Activated CD8-positive, alpha-beta memory T cell treated with anti-CD3 and anti-CD28 coated beads, Interleukin-2, amount 50 U/mL, for 1 hour (primary cell): ENCODE data around the gene LMAN1L.

Experiments
- DNase-seq: peaks from one replicate; pipeline ENCODE4 v3.0.0-alpha.2; 2020; ENCODE audit errors: extremely low read depth

The LMAN1L gene

GRCh38 chr15:74857671-74858368 lies 45.2 kb downstream of the LMAN1L start:
- no peak for DNase-seq

GRCh38 chr15:74858369-74858740 lies 45.7 kb downstream of the LMAN1L start:
- no peak for DNase-seq

GRCh38 chr15:74863239-74864056 lies 50.8 kb downstream of the LMAN1L start:
- DNase-seq, result no peak

- DNase-seq, result no peak
Measured at GRCh38 chr15:74864296-74864695, 51.7 kb downstream of the LMAN1L start.

GRCh38 chr15:74865316-74865715 lies 52.7 kb downstream of the LMAN1L start:
- DNase-seq, result no peak

GRCh38 chr15:74866090-74866489 lies 53.5 kb downstream of the LMAN1L start:
- DNase-seq, result no peak

GRCh38 chr15:74867466-74868038 lies 54.9 kb downstream of the LMAN1L start:
- no peak for DNase-seq

- no peak for DNase-seq
Measured at GRCh38 chr15:74868059-74868458, 55.4 kb downstream of the LMAN1L start.

- DNase-seq, result no peak
Measured at GRCh38 chr15:74869372-74869725, 56.7 kb downstream of the LMAN1L start.

GRCh38 chr15:74869726-74870407 lies 57.2 kb downstream of the LMAN1L start:
- DNase-seq, result no peak

- DNase-seq, result no peak
Measured at GRCh38 chr15:74870436-74871215, 58.0 kb downstream of the LMAN1L start.

- no peak for DNase-seq
Measured at GRCh38 chr15:74872702-74873035, 60.0 kb downstream of the LMAN1L start.

GRCh38 chr15:74873036-74873755 lies 60.6 kb downstream of the LMAN1L start, which contains the start of gene SCAMP2:
TSS of gene SCAMP2 (minus strand) at chr15:74873365. CDS start at chr15:74873255, 110 bp downstream.
- DNase-seq, result peak; percentile 80

GRCh38 chr15:74873756-74874424 lies 61.3 kb downstream of the LMAN1L start:
- DNase-seq, result no peak
